Germinal center (tissue), 1 donor: ENCODE data around the gene ENOX1.
A peak's percentile ranks its signal among the peaks of the same experiment; 100 is the strongest.

Experiments
- DNase-seq: peaks from one replicate; pipeline ENCODE4 v3.0.0; 2012; ENCODE audit warnings: mixed read lengths, low spot score

Gene ENOX1

GRCh38 chr13:43245374-43245964, 541.3 kb downstream of the ENOX1 start:
- DNase-seq: no peak

GRCh38 chr13:43244481-43244880, 542.3 kb downstream of the ENOX1 start:
- no peak for DNase-seq

- no peak for DNase-seq
Observed at GRCh38 chr13:43243711-43244110, 543.1 kb downstream of the ENOX1 start.

- no peak for DNase-seq
Observed at GRCh38 chr13:43242040-43242439, 544.7 kb downstream of the ENOX1 start.

GRCh38 chr13:43240278-43240677, 546.5 kb downstream of the ENOX1 start:
- peak; percentile 11 for DNase-seq

- no peak for DNase-seq
Observed at GRCh38 chr13:43239275-43239840, 547.4 kb downstream of the ENOX1 start.

GRCh38 chr13:43238341-43239083, 548.3 kb downstream of the ENOX1 start:
- DNase-seq: no peak

GRCh38 chr13:43237616-43238015, 549.2 kb downstream of the ENOX1 start:
- no peak for DNase-seq

- DNase-seq: no peak
Observed at GRCh38 chr13:43235028-43235427, 551.7 kb downstream of the ENOX1 start.

GRCh38 chr13:43232873-43233265, 553.9 kb downstream of the ENOX1 start:
- no peak for DNase-seq

- DNase-seq: no peak
Observed at GRCh38 chr13:43232144-43232872, 554.5 kb downstream of the ENOX1 start.

GRCh38 chr13:43230989-43231388, 555.8 kb downstream of the ENOX1 start:
- DNase-seq: no peak

- DNase-seq: no peak
Observed at GRCh38 chr13:43229506-43229905, 557.3 kb downstream of the ENOX1 start.

- no peak for DNase-seq
Observed at GRCh38 chr13:43227721-43228120, 559.1 kb downstream of the ENOX1 start.

GRCh38 chr13:43223216-43223615, 563.6 kb downstream of the ENOX1 start:
- DNase-seq: no peak

- DNase-seq: no peak
Observed at GRCh38 chr13:43222086-43222485, 564.7 kb downstream of the ENOX1 start.

- no peak for DNase-seq
Observed at GRCh38 chr13:43221611-43222010, 565.2 kb downstream of the ENOX1 start.

- DNase-seq: no peak
Observed at GRCh38 chr13:43220873-43221595, 565.7 kb downstream of the ENOX1 start.

GRCh38 chr13:43214124-43214523, 572.6 kb downstream of the ENOX1 start:
- no peak for DNase-seq

- DNase-seq: no peak
Observed at GRCh38 chr13:43206838-43207237, 579.9 kb downstream of the ENOX1 start.

- DNase-seq: no peak
Observed at GRCh38 chr13:43205416-43205815, 581.4 kb downstream of the ENOX1 start.

GRCh38 chr13:43204591-43204990, 582.2 kb downstream of the ENOX1 start:
- DNase-seq: no peak
